ENCODE results near the gene PARVG. TPM values are rescaled to one million over a fixed set of nuclear protein-coding genes. Genes with fewer than 3 reads are reported as not detected.

The PARVG gene
- total RNA-seq, 3 donors from 2014 or later = 10.2 to 39.2 (median 26.2) TPM

DNA sequence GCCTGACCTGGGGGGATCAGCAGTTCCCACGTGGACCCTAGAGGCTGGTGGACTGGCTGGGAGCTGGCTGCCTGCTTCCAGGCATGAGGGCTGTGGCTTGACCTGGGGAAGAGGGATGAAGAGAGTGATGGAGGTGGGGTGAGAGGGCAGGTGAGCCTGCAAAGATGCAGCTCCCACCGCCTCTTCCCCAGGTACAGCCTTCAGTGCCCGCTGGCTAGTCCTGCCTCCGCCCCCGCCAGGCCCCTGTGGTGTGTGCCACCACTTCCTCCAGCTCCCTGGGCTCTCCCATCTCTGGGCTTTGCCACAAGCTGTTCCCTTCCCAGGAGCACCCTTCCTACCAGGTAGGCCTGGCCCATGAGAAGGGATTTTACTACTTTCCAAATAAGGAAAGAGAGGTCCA, 19.1 kb downstream of the PARVG start:
- Histone ChIP-seq H3K27ac (no peak overlapping the region), H3K9me3 (no peaks in the 10 kb centered on the region), H3K36me3 (no peaks in the 10 kb centered on the region), H3K4me3 (no peak overlapping the region), H3K4me1 (no peaks in the 10 kb centered on the region), H3K27me3 (peaks cover 0 to 39% of the 10 kb centered on the region in 2 donors)
- DNase-seq (ENCODE audit: low spot score in 2 of 2) = peak in 1 of 2 donors; percentile 35
- TF ChIP-seq POLR2A (IDR thresholded peaks at IDR 0.05) (no peak), POLR2AphosphoS5 (IDR thresholded peaks at IDR 0.05) (no peak)
- TF ChIP-seq, protein P1, sequence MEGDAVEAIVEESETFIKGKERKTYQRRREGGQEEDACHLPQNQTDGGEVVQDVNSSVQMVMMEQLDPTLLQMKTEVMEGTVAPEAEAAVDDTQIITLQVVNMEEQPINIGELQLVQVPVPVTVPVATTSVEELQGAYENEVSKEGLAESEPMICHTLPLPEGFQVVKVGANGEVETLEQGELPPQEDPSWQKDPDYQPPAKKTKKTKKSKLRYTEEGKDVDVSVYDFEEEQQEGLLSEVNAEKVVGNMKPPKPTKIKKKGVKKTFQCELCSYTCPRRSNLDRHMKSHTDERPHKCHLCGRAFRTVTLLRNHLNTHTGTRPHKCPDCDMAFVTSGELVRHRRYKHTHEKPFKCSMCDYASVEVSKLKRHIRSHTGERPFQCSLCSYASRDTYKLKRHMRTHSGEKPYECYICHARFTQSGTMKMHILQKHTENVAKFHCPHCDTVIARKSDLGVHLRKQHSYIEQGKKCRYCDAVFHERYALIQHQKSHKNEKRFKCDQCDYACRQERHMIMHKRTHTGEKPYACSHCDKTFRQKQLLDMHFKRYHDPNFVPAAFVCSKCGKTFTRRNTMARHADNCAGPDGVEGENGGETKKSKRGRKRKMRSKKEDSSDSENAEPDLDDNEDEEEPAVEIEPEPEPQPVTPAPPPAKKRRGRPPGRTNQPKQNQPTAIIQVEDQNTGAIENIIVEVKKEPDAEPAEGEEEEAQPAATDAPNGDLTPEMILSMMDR (IDR thresholded peaks at IDR 0.05) = no peak
- intact Hi-C loops (cut with DNase I; ENCODE audit: low total_unique reads) = loop anchor here (10.0 kb wide), 1 partner anchor 1185 kb away; no protein-coding TSS in a partner anchor

DNA sequence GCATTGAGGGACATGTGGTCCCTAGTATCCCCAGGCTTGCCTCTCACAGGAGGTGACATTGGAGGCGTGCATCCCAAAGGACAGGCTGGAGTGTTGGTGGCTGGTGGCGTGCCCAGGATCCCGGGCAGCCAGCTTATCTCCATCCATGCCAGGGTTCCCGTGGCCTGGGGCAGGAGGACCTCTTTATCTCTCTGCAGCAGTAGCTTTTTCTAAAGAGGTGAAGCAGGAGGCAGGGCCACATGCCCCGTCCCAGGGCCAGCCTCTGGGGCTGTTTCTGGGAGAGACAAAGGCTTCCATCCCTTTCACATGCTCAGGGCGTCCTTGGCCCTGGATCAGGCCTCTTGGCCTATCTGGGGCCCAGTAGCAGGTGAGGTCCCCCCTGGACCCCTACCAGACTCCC, 19.7 kb downstream of the PARVG start:
- no peak overlapping the region for H3K27ac ChIP-seq
- no peak for DNase-seq (ENCODE audit: low spot score in 2 of 2)
- no peaks in the 10 kb centered on the region for H3K36me3 ChIP-seq
- TF ChIP-seq POLR2A (IDR thresholded peaks at IDR 0.05) (no peak), POLR2AphosphoS5 (IDR thresholded peaks at IDR 0.05) (no peak)
- TF ChIP-seq, protein P1 (IDR thresholded peaks at IDR 0.05) = no peak
- intact Hi-C loops (cut with DNase I; ENCODE audit: low total_unique reads) = no loop called here
- H3K4me1 ChIP-seq = no peaks in the 10 kb centered on the region
- no peak overlapping the region for H3K4me3 ChIP-seq
- H3K9me3 ChIP-seq = no peaks in the 10 kb centered on the region
- H3K27me3 ChIP-seq = peaks cover 0 to 33% of the 10 kb centered on the region in 2 donors

DNA sequence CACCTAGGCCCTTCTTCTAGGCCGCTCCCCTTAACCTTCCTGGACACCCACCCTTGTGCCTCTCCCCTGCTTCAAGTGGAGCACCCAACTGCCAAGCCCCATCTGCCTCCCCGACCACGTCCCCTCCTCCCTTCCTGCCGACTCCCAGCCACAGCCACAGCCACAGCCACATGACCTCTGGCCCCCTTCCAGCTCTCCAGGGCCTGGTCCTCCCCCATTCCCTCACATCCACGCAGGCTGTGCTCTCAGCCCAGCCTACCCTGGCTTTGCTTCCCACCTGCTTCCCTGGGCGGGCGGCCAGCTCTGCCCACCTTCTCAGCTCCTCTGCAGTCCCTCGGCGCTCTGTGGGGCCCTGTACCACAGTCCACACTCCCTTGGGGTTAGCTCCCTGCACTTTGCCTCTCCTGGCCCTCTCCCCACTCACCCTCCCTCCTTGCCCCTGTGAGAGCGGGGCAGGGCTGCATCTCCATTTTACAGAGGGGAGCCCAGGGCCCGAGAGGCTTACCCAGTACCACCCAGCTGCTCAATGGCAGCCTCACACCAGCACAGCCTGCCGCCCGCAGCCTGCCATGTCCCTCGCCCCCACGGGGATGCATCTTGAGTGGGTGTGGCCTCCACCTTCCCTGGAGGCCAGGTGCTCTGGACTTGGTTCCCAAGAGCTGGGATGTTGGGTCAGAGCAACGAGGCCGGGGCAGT, 20.3 kb downstream of the PARVG start:
- H3K36me3 ChIP-seq = no peaks in the 10 kb centered on the region
- peak in 1 of 2 donors; percentile 46 for DNase-seq (ENCODE audit: low spot score in 2 of 2)
- TF ChIP-seq POLR2A (IDR thresholded peaks at IDR 0.05) = no peak
- TF ChIP-seq POLR2AphosphoS5 (IDR thresholded peaks at IDR 0.05) = no peak
- TF ChIP-seq, protein P1 (IDR thresholded peaks at IDR 0.05) = no peak
- no peaks in the 10 kb centered on the region for H3K9me3 ChIP-seq
- H3K4me1 ChIP-seq = no peaks in the 10 kb centered on the region
- no peak overlapping the region for H3K27ac ChIP-seq
- intact Hi-C loops (cut with DNase I; ENCODE audit: low total_unique reads) = no loop called here
- H3K4me3 ChIP-seq = no peak overlapping the region
- peaks cover 0 to 29% of the 10 kb centered on the region in 2 donors for H3K27me3 ChIP-seq

DNA sequence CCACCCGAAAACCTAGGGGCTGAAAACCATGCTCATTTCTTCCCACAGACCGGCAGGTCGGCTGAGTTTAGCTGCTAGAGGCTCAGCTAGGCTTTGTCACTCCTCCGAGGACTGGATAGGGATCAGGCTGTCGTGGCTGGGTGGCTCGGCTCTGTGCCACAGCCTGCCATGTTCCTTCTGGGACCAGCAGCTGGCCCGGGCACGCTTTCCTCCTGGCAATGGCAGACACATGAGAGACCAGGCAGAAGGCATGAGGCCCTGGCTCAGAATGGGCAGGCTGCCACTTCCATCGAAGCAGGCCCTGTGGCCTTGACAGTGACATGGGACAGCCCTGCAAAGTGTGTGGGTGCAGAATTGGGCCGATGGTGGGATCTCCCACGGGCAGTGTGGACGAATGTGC, 20.9 kb downstream of the PARVG start:
- Histone ChIP-seq H3K27ac (no peak overlapping the region), H3K36me3 (no peaks in the 10 kb centered on the region), H3K9me3 (no peaks in the 10 kb centered on the region), H3K4me1 (no peaks in the 10 kb centered on the region), H3K27me3 (peaks cover 0 to 22% of the 10 kb centered on the region in 2 donors), H3K4me3 (no peak overlapping the region)
- intact Hi-C loops (cut with DNase I; ENCODE audit: low total_unique reads) = no loop called here
- TF ChIP-seq POLR2AphosphoS5 (IDR thresholded peaks at IDR 0.05) (no peak), POLR2A (IDR thresholded peaks at IDR 0.05) (no peak)
- TF ChIP-seq, protein P1 (IDR thresholded peaks at IDR 0.05) = no peak
- peak in 1 of 2 donors; percentile 40 for DNase-seq (ENCODE audit: low spot score in 2 of 2)

DNA sequence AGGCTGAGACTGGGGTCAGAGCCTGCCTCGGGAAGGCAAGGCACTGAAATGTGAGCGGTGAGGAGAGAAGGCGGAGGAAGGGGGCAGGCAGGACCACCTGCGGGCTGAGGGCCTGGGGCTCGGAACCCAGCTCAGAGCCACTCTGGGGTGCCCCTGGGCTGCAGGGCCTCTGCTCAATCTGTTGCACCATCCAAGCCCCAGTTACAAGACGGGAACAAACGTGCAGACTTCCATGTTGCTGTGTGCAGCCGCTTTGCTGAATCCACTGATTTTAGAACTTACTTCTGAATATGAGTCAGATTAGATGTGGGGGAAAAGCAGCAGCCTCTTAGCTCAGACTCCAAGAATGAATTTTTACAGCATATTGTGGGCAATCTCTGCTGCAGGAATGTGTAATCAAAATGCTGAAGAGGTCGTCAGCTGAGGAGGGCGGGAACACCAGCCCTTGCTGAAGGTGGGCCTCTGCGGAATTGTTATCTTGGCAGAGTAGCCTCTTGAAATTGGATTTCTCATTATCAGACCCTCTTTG, 21.6 kb downstream of the PARVG start:
- Histone ChIP-seq H3K4me3 (no peak overlapping the region), H3K27ac (peak overlapping the region in 1 of 2 donors; percentile 12), H3K9me3 (no peaks in the 10 kb centered on the region), H3K27me3 (peaks cover 0 to 15% of the 10 kb centered on the region in 2 donors), H3K4me1 (no peaks in the 10 kb centered on the region), H3K36me3 (no peaks in the 10 kb centered on the region)
- DNase-seq (ENCODE audit: low spot score in 2 of 2) = no peak
- intact Hi-C loops (cut with DNase I; ENCODE audit: low total_unique reads) = no loop called here
- TF ChIP-seq, protein P1 (IDR thresholded peaks at IDR 0.05) = no peak
- TF ChIP-seq POLR2A (IDR thresholded peaks at IDR 0.05) = no peak
- TF ChIP-seq POLR2AphosphoS5 (IDR thresholded peaks at IDR 0.05) = no peak

Measured in breast epithelium (tissue), 4 donors.